CD4-positive, alpha-beta memory T cell (primary cell): ENCODE measurements around the gene COPG2. TPM values are rescaled to one million over a fixed set of nuclear protein-coding genes. Genes with fewer than 3 reads are reported as not detected.

Source experiments
- CTCF ChIA-PET: fragments of 350-600 bp; sonication (Branson Sonifier 250); formaldehyde crosslinking; loops from one replicate; lab custom pipeline; 2021; ENCODE audit warnings: inconsistent platforms; ENCODE audit not compliant: partially characterized antibody; lab: Charles Lee
- POLR2A ChIA-PET: fragments of 350-600 bp; sonication (Branson Sonifier 250); formaldehyde crosslinking; loops from one replicate; lab custom pipeline; 2021; ENCODE audit not compliant: partially characterized antibody; lab: Charles Lee
- DNase-seq, 5 donors: peaks; one replicate each; pipeline versions ENCODE4 v3.0.0 to v3.0.0-alpha.2; 2020 to 2022; ENCODE audit warnings: mixed read lengths in 1 of 5
- H3K27ac ChIP-seq: one replicate; pipeline ENCODE4 v1.7.0; 2013; ENCODE audit warnings: low read depth, low read length
- H3K27me3 ChIP-seq: 2 replicates; pipeline ENCODE4 v1.7.0; 2013; ENCODE audit warnings: mild to moderate bottlenecking, low read length, moderate library complexity; ENCODE audit not compliant: insufficient read depth
- H3K36me3 ChIP-seq: 2 replicates; pipeline ENCODE4 v1.7.0; 2013; ENCODE audit warnings: mild to moderate bottlenecking, low read length, moderate library complexity; ENCODE audit not compliant: insufficient read depth
- H3K4me1 ChIP-seq: 2 replicates; pipeline ENCODE4 v1.7.0; 2013; ENCODE audit warnings: mild to moderate bottlenecking, low read length, moderate library complexity; ENCODE audit not compliant: insufficient read depth
- H3K4me3 ChIP-seq, 2 donors: one replicate each; pipeline ENCODE4 v1.7.0; 2013; ENCODE audit warnings: low read length in 2 of 2, mild to moderate bottlenecking in 1 of 2
- H3K9me3 ChIP-seq, 2 donors: one replicate each; pipeline ENCODE4 v1.7.0; 2013; ENCODE audit warnings: low read length in 2 of 2, control low read depth in 1 of 2; ENCODE audit not compliant: control insufficient read depth in 1 of 2
- H3K27ac Mint-ChIP-seq, 7 donors: one replicate each; pipeline ENCODE4 v1.8.0; 2020 to 2021; ENCODE audit warnings: mixed read lengths in 7 of 7, mild to moderate bottlenecking in 6 of 7, inconsistent platforms in 3 of 7, moderate library complexity in 3 of 7
- H3K27me3 Mint-ChIP-seq, 2 donors: one replicate each; pipeline ENCODE4 v1.8.0; 2020 to 2021; ENCODE audit warnings: mixed read lengths in 2 of 2
- H3K36me3 Mint-ChIP-seq, 2 donors: one replicate each; pipeline ENCODE4 v1.8.0; 2020 to 2021; ENCODE audit warnings: mixed read lengths in 2 of 2, inconsistent platforms in 1 of 2, mild to moderate bottlenecking in 1 of 2
- H3K4me1 Mint-ChIP-seq, 4 donors: one replicate each; pipeline ENCODE4 v1.8.0; 2020 to 2021; ENCODE audit warnings: mixed read lengths in 4 of 4, mild to moderate bottlenecking in 1 of 4
- H3K4me3 Mint-ChIP-seq, 8 donors: one replicate each; pipeline ENCODE4 v1.8.0; 2020 to 2021; ENCODE audit warnings: mixed read lengths in 8 of 8, mild to moderate bottlenecking in 7 of 8, moderate library complexity in 6 of 8, inconsistent platforms in 3 of 8
- H3K9me3 Mint-ChIP-seq, 8 donors: one replicate each; pipeline ENCODE4 v1.8.0; 2020 to 2021; ENCODE audit warnings: mixed read lengths in 8 of 8, mild to moderate bottlenecking in 5 of 8, inconsistent platforms in 3 of 8, moderate library complexity in 1 of 8
- intact Hi-C: fragments of 100-400 bp; cut with micrococcal nuclease; formaldehyde crosslinking; loops from one replicate; pipeline ENCODE4 v1.15.1; 2023
- polyA plus RNA-seq, 2 donors: library from polyadenylated mRNA; unstranded; fragments of 300-500 nt; fragmentation: Illumina TruSeq; gene quantifications; one replicate each; pipeline ENCODE4 v1.2.3, GENCODE V29; 2021
- total RNA-seq, 2 experiments: library from RNA; stranded (reverse); gene quantifications; one replicate each; pipeline ENCODE4 v1.2.3, GENCODE V29; 2021

COPG2 gene
- total and polyA plus RNA-seq, 4 experiments from 2014 or later, result 0.92 to 8.2 (median 4.9) TPM

DNA sequence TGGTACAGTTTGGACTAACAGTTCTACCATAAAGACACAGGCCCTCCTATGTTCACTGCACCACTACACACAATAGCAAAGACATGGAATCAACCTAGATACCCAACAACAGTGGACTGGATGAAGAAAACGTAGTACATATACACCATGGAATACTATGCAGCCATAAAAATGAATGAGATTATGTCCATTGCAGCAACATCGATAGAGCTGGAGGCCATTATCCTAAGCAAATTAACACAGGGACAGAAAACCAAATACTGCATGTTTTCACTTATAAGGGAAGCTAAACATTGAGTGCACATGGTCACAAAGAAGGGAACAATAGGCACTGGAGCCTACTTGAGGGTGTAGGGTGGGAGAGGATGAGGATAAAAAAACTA lies 101.7 kb downstream of the COPG2 start:
- peaks cover 14 to 31% of the 10 kb centered on the region in 2 donors for H3K36me3 Mint-ChIP-seq
- Histone ChIP-seq H3K27me3 (no peaks in the 10 kb centered on the region), H3K4me1 (no peaks in the 10 kb centered on the region), H3K9me3 (no peaks in the 10 kb centered on the region), H3K36me3 (no peaks in the 10 kb centered on the region), H3K4me3 (no peak overlapping the region), H3K27ac (no peak overlapping the region)
- no peak for DNase-seq
- H3K27ac Mint-ChIP-seq, result no peak overlapping the region
- POLR2A ChIA-PET, result no interaction called here
- no peaks in the 10 kb centered on the region for H3K27me3 Mint-ChIP-seq
- peaks cover 0 to 6% (median 0%) of the 10 kb centered on the region in 4 donors for H3K4me1 Mint-ChIP-seq
- intact Hi-C loops, result loop anchor here (10.0 kb wide), 1 partner anchor 322 kb away; no protein-coding TSS in a partner anchor
- no peak overlapping the region for H3K4me3 Mint-ChIP-seq
- CTCF ChIA-PET, result no interaction called here
- H3K9me3 Mint-ChIP-seq, result peaks cover 0 to 49% (median 27%) of the 10 kb centered on the region in 8 donors

DNA sequence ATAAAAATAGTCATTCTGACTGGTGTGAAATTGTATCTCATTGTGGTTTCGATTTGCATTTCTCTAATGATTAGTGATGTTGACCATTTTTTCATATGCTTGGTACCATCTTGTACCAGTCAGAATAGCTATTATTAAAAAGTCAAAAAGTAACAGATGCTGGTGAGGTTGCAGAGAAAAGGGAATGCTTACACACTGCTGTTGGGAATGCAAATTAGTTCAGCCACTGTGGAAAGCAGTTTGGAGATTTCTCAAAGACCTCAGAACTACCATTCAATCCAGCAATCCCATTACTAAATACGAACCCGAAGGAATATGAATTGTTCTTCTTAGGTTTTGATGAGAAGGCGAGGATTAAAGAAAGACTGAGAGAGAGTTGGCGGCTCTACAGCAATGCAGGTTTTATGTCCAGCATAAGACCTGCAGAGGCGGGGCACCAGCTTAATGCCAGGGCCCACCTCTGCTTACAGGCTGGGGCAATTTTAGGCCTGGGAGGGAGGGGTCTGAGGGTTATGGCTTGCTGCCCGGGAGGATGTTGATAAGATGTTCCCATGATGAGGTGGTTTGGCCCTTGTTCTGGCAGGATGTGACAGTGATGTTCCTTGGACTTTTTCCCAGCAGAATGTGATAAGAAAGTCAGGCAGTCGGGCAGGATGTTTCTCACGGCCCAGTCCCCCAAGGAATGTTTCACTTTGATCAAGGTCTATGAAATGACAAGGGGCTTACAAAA lies 102.2 kb downstream of the COPG2 start:
- Histone ChIP-seq H3K4me1 (no peaks in the 10 kb centered on the region), H3K4me3 (no peak overlapping the region), H3K27me3 (no peaks in the 10 kb centered on the region), H3K9me3 (no peaks in the 10 kb centered on the region), H3K36me3 (no peaks in the 10 kb centered on the region), H3K27ac (no peak overlapping the region)
- ChIA-PET CTCF (no interaction called here), POLR2A (no interaction called here)
- Mint-ChIP-seq H3K27me3 (no peaks in the 10 kb centered on the region), H3K36me3 (peaks cover 14 to 31% of the 10 kb centered on the region in 2 donors), H3K4me1 (peaks cover 0 to 6% (median 0%) of the 10 kb centered on the region in 4 donors), H3K4me3 (no peak overlapping the region), H3K27ac (no peak overlapping the region), H3K9me3 (peaks cover 0 to 49% (median 27%) of the 10 kb centered on the region in 8 donors)
- no peak for DNase-seq
- intact Hi-C loops, result loop anchor here (10.0 kb wide), 1 partner anchor 322 kb away; no protein-coding TSS in a partner anchor

DNA sequence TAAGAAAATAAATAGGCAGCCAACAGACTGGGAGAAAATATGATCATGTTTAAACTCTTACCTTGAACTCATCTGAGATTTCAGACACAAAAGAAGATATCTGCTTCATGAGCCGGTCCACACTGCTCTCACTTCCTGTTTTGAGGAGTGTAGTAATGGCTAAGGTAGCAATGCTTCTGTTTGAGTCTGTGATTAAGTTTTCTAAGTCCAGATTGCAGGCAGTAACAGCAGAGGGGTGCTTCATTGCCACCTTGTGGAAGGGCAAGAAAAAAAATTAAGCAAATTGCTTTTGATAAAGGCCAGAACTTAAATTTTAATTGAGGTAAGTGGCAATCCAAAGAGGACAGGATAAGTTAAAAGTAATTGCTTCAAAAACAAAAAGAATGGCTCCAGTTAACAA lies 107.6 kb downstream of the COPG2 start:
- ChIA-PET POLR2A (no interaction called here), CTCF (no interaction called here)
- no peak overlapping the region for H3K27ac ChIP-seq
- Mint-ChIP-seq H3K36me3 (peaks cover 7 to 45% of the 10 kb centered on the region in 2 donors), H3K27ac (peak overlapping the region in 1 of 7 donors; percentile 31), H3K27me3 (no peaks in the 10 kb centered on the region), H3K9me3 (peaks cover 0 to 11% (median 7%) of the 10 kb centered on the region in 8 donors), H3K4me1 (peaks cover 0 to 4% (median 2%) of the 10 kb centered on the region in 4 donors), H3K4me3 (no peak overlapping the region)
- peaks cover 3% of the 10 kb centered on the region for H3K36me3 ChIP-seq
- H3K9me3 ChIP-seq, result no peaks in the 10 kb centered on the region
- H3K27me3 ChIP-seq, result no peaks in the 10 kb centered on the region
- H3K4me1 ChIP-seq, result no peaks in the 10 kb centered on the region
- intact Hi-C loops, result loop anchor here (10.0 kb wide), 1 partner anchor 316 kb away; no protein-coding TSS in a partner anchor
- H3K4me3 ChIP-seq, result no peak overlapping the region
- peak in 1 of 5 donors; percentile 2 for DNase-seq

- no peak overlapping the region for H3K4me3 Mint-ChIP-seq
- H3K4me1 ChIP-seq, result no peaks in the 10 kb centered on the region
- H3K36me3 ChIP-seq, result peaks cover 3% of the 10 kb centered on the region
- intact Hi-C loops, result no loop called here
- peaks cover 0 to 4% (median 2%) of the 10 kb centered on the region in 4 donors for H3K4me1 Mint-ChIP-seq
- POLR2A ChIA-PET, result no interaction called here
- peaks cover 7 to 53% of the 10 kb centered on the region in 2 donors for H3K36me3 Mint-ChIP-seq
- H3K9me3 Mint-ChIP-seq, result no peaks in the 10 kb centered on the region
- H3K4me3 ChIP-seq, result no peak overlapping the region
- H3K27ac Mint-ChIP-seq, result no peak overlapping the region
- H3K27me3 ChIP-seq, result no peaks in the 10 kb centered on the region
- H3K27me3 Mint-ChIP-seq, result no peaks in the 10 kb centered on the region
- DNase-seq, result no peak
- H3K27ac ChIP-seq, result no peak overlapping the region
- no peaks in the 10 kb centered on the region for H3K9me3 ChIP-seq
- CTCF ChIA-PET, result no interaction called here
Measured at GRCh38 chr7:130559184-130559583, 109.4 kb downstream of the COPG2 start.

- H3K4me1 Mint-ChIP-seq, result no peaks in the 10 kb centered on the region
- no peak overlapping the region for H3K27ac Mint-ChIP-seq
- Histone ChIP-seq H3K4me3 (no peak overlapping the region), H3K27ac (no peak overlapping the region), H3K36me3 (no peaks in the 10 kb centered on the region), H3K4me1 (no peaks in the 10 kb centered on the region), H3K27me3 (no peaks in the 10 kb centered on the region), H3K9me3 (no peaks in the 10 kb centered on the region)
- CTCF ChIA-PET, result no interaction called here
- no peaks in the 10 kb centered on the region for H3K9me3 Mint-ChIP-seq
- POLR2A ChIA-PET, result no interaction called here
- DNase-seq, result no peak
- no peak overlapping the region for H3K4me3 Mint-ChIP-seq
- peaks cover 22 to 58% of the 10 kb centered on the region in 2 donors for H3K36me3 Mint-ChIP-seq
- intact Hi-C loops, result no loop called here
- no peaks in the 10 kb centered on the region for H3K27me3 Mint-ChIP-seq
Measured at GRCh38 chr7:130554481-130554880, 114.1 kb downstream of the COPG2 start.

DNA sequence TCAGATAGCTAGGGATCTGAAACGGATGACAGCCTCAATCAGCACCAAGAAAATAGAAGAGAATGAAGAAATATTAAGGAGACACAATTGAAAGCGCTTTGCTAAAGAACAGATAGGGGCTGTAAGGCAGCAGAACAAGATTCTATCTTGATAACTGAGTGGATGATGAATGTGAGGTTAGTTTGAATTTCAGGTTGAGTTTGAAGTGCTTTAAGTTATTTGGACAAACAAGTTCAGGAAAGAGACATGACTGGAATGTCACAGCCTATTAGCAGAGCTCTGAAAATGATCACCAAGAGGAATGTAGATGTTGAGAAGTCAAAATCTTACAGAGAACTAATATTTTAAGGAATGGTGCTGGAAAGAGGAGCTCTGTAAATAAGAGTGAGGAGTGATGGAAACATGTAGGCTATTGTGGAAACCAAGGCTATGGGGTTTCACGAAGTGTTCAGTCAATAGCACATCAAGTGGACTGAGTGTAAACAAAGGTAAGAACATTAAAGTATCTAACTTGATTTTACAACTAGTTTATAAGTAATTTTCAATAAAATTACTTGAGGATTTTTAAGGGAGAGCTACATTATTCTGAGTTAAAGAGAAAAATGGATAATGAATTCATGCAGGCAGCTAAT lies 115.0 kb downstream of the COPG2 start:
- Histone ChIP-seq H3K4me1 (no peaks in the 10 kb centered on the region), H3K36me3 (no peaks in the 10 kb centered on the region), H3K27me3 (no peaks in the 10 kb centered on the region), H3K9me3 (no peaks in the 10 kb centered on the region), H3K4me3 (no peak overlapping the region), H3K27ac (no peak overlapping the region)
- ChIA-PET POLR2A (no interaction called here), CTCF (no interaction called here)
- Mint-ChIP-seq H3K4me3 (no peak overlapping the region), H3K9me3 (no peaks in the 10 kb centered on the region), H3K36me3 (peaks cover 25 to 57% of the 10 kb centered on the region in 2 donors), H3K27me3 (no peaks in the 10 kb centered on the region), H3K27ac (no peak overlapping the region), H3K4me1 (no peaks in the 10 kb centered on the region)
- intact Hi-C loops, result no loop called here
- DNase-seq, result no peak

- H3K27me3 Mint-ChIP-seq, result no peaks in the 10 kb centered on the region
- no peak overlapping the region for H3K27ac Mint-ChIP-seq
- no peaks in the 10 kb centered on the region for H3K9me3 Mint-ChIP-seq
- DNase-seq, result no peak
- no peak overlapping the region for H3K27ac ChIP-seq
- H3K9me3 ChIP-seq, result no peaks in the 10 kb centered on the region
- peaks cover 17 to 27% of the 10 kb centered on the region in 2 donors for H3K36me3 Mint-ChIP-seq
- no peak overlapping the region for H3K4me3 ChIP-seq
- ChIA-PET CTCF (no interaction called here), POLR2A (no interaction called here)
- H3K4me1 Mint-ChIP-seq, result no peaks in the 10 kb centered on the region
- H3K4me1 ChIP-seq, result no peaks in the 10 kb centered on the region
- no peak overlapping the region for H3K4me3 Mint-ChIP-seq
- no peaks in the 10 kb centered on the region for H3K36me3 ChIP-seq
- no peaks in the 10 kb centered on the region for H3K27me3 ChIP-seq
- intact Hi-C loops, result no loop called here
Measured at GRCh38 chr7:130544356-130544755, 124.2 kb downstream of the COPG2 start.
